Natural killer cell treated with Interleukin-12 subunit alpha and Interleukin-12 subunit beta and Interleukin-15 and Interleukin-18, amount 100 ng/mL, for 72 hours (primary cell): ENCODE data around the gene LBHD2. TPM values are rescaled to one million over a fixed set of nuclear protein-coding genes. Genes with fewer than 3 reads are reported as not detected.

ENCODE experiments used
- ATAC-seq, 2 donors: fragments of 150-1000 bp; cut with Tn5 transposase in 1 of 2; sonication (Bioruptor Pico), chemical (Tn5 transposase) in 1 of 2; 2 replicates each; pipeline ENCODE4 v1.10.0; 2021
- DNase-seq: peaks from one replicate; pipeline ENCODE4 v3.0.0; 2022; ENCODE audit warnings: low spot score
- H3K27ac Mint-ChIP-seq, 2 donors: 1 replicate in 1 of 2; 2 replicates in 1 of 2; pipeline ENCODE4 v1.8.0; 2022; ENCODE audit warnings: mixed read lengths in 2 of 2, mild to moderate bottlenecking in 1 of 2, moderate library complexity in 1 of 2
- H3K27me3 Mint-ChIP-seq, 2 donors: 1 replicate in 1 of 2; 2 replicates in 1 of 2; pipeline ENCODE4 v1.8.0; 2022; ENCODE audit warnings: mixed read lengths in 2 of 2
- H3K36me3 Mint-ChIP-seq: one replicate; pipeline ENCODE4 v1.8.0; 2022; ENCODE audit warnings: mixed read lengths
- H3K4me1 Mint-ChIP-seq, 2 donors: 1 replicate in 1 of 2; 2 replicates in 1 of 2; pipeline ENCODE4 v1.8.0; 2022; ENCODE audit warnings: low read depth in 2 of 2, mixed read lengths in 2 of 2, mild to moderate bottlenecking in 1 of 2
- H3K4me3 Mint-ChIP-seq: one replicate; pipeline ENCODE4 v1.8.0; 2022; ENCODE audit warnings: mixed read lengths
- H3K9me3 Mint-ChIP-seq: 2 replicates; pipeline ENCODE4 v1.8.0; 2022; ENCODE audit warnings: mixed read lengths
- total RNA-seq, 2 donors: library from RNA; stranded (reverse); gene quantifications; one replicate each; pipeline ENCODE4 v1.2.3, GENCODE V29; 2022

LBHD2 gene
- total RNA-seq, 2 donors from 2014 or later, result not detected

DNA sequence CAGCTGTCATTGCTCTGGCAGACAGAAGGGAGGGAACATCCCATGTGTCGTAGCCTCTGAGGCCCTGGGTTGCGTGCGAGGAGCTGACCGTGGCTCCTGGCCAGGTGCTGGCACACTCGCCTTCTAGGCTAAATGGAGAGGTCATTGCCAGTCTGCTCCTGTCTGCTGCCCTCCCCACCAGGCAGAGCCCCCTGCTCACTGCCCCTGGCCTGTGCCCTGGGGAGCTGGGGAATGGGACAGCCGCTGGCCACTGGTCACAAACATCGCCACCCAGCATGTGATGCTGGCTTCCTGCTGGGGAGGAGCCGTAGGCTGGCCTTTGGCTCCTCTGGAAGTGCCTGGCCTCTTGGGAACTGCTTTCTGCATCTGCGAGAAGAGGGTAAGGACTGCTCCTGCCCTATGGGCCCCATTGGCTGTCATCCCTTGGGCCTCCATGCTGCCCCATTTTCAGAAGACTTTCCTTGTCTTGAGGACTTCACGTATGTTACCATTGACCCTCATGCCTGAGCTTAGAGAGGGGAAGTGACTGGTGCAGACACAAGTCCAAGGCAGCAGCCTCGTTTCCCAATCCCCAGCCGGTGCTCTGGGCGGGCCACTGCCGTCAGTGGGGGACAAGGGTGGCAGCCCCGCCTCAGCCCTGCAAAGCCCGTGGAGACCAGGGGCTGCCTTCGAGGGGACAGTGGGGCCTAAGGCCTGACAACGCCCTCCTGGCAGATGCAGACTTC, 37.3 kb downstream of the LBHD2 start:
- H3K9me3 Mint-ChIP-seq, result no peaks in the 10 kb centered on the region
- ATAC-seq, result no peak
- peaks cover 0 to 8% of the 10 kb centered on the region in 2 donors for H3K4me1 Mint-ChIP-seq
- no peak overlapping the region for H3K4me3 Mint-ChIP-seq
- no peak for DNase-seq
- H3K27ac Mint-ChIP-seq, result no peak overlapping the region
- H3K27me3 Mint-ChIP-seq, result peaks cover 18 to 19% of the 10 kb centered on the region in 2 donors
- no peaks in the 10 kb centered on the region for H3K36me3 Mint-ChIP-seq

- H3K27me3 Mint-ChIP-seq, result peaks cover 18 to 20% of the 10 kb centered on the region in 2 donors
- ATAC-seq, result peak in 1 of 2 donors; percentile 4
- H3K4me3 Mint-ChIP-seq, result no peak overlapping the region
- no peaks in the 10 kb centered on the region for H3K36me3 Mint-ChIP-seq
- H3K9me3 Mint-ChIP-seq, result no peaks in the 10 kb centered on the region
- no peak overlapping the region for H3K27ac Mint-ChIP-seq
- peaks cover 0 to 9% of the 10 kb centered on the region in 2 donors for H3K4me1 Mint-ChIP-seq
- DNase-seq, result no peak
Measured at GRCh38 chr14:103121846-103122584, 38.0 kb downstream of the LBHD2 start.

GRCh38 chr14:103122585-103122946, 38.6 kb downstream of the LBHD2 start:
- peaks cover 18 to 20% of the 10 kb centered on the region in 2 donors for H3K27me3 Mint-ChIP-seq
- H3K36me3 Mint-ChIP-seq, result no peaks in the 10 kb centered on the region
- no peak overlapping the region for H3K27ac Mint-ChIP-seq
- H3K4me3 Mint-ChIP-seq, result no peak overlapping the region
- ATAC-seq (no peak), DNase-seq (no peak)
- no peaks in the 10 kb centered on the region for H3K9me3 Mint-ChIP-seq
- H3K4me1 Mint-ChIP-seq, result peaks cover 0 to 9% of the 10 kb centered on the region in 2 donors

DNA sequence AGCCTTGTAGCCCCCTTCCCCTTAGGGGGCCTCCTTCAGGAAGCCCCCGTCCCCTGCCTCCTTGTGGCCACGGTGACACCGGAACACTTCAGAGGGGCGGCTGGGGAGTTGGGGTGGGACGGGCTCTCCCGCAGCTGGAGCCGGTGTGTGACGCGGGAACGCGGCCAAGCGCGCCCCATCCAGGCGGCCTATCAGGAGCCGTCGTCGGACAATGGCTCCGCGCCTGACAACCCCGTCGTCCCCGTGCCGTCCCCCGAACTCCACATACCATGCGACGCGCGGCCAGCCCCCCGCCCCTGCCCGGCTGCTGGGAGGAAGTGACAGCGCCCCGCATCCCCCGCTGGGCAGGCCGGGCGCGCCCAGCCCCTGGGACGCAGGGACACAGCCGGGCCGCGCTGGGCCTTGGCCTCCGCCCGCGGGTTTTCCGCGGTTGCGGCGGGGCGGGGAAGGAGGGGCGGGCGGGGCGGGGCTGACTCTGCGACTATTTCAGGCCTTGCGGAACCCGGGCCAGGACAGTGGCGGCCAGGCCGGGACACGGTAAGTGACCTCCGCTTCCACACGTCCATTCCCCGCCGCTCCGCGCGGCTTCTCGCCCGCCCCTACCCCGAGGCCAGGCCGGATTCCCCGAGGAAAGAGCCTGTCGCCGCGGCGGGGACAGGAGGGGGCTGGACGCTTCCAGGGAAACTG, 39.1 kb downstream of the LBHD2 start, which contains the start of gene TNFAIP2:
TNFAIP2 (plus strand) TSS at position 515 of the 687 bp plus-strand sequence. CDS start 2,997 bp downstream, outside the sequence.
- Mint-ChIP-seq H3K27me3 (peaks cover 18 to 20% of the 10 kb centered on the region in 2 donors), H3K9me3 (no peaks in the 10 kb centered on the region), H3K36me3 (no peaks in the 10 kb centered on the region), H3K4me1 (peaks cover 0 to 9% of the 10 kb centered on the region in 2 donors), H3K4me3 (peak within 1 kb of the TSS; percentile 18), H3K27ac (no peak within 1 kb of the TSS)
- no peak for DNase-seq
- peak; percentile 49 to 74 for ATAC-seq

- Mint-ChIP-seq H3K9me3 (no peaks in the 10 kb centered on the region), H3K27me3 (peaks cover 18% of the 10 kb centered on the region in 2 donors), H3K36me3 (no peaks in the 10 kb centered on the region), H3K4me3 (peak overlapping the region; percentile 18), H3K27ac (no peak overlapping the region), H3K4me1 (peaks cover 0 to 9% of the 10 kb centered on the region in 2 donors)
- ATAC-seq, result peak; percentile 14 to 49
- DNase-seq, result no peak
Measured at GRCh38 chr14:103123634-103124500, 39.9 kb downstream of the LBHD2 start.

- Mint-ChIP-seq H3K4me3 (peak overlapping the region; percentile 18), H3K27ac (no peak overlapping the region)
- ATAC-seq, result no peak
Measured at GRCh38 chr14:103124501-103125001, 40.5 kb downstream of the LBHD2 start.

GRCh38 chr14:103125098-103126070, 41.4 kb downstream of the LBHD2 start:
- Mint-ChIP-seq H3K9me3 (no peaks in the 10 kb centered on the region), H3K27ac (no peak overlapping the region), H3K27me3 (peaks cover 11 to 14% of the 10 kb centered on the region in 2 donors), H3K4me3 (no peak overlapping the region), H3K4me1 (peaks cover 0 to 9% of the 10 kb centered on the region in 2 donors), H3K36me3 (no peaks in the 10 kb centered on the region)
- no peak for ATAC-seq
- no peak for DNase-seq

More at GRCh38 chr14:103124501-103125001, 40.5 kb downstream of the LBHD2 start:
- Mint-ChIP-seq H3K4me1 (peaks cover 0 to 9% of the 10 kb centered on the region in 2 donors), H3K27me3 (peaks cover 18 to 19% of the 10 kb centered on the region in 2 donors), H3K36me3 (no peaks in the 10 kb centered on the region), H3K9me3 (no peaks in the 10 kb centered on the region)
- DNase-seq, result no peak

GRCh38 chr14:103126088-103126872, 42.3 kb downstream of the LBHD2 start:
- no peak overlapping the region for H3K27ac Mint-ChIP-seq

GRCh38 chr14:103126873-103127304, 42.9 kb downstream of the LBHD2 start:
- Mint-ChIP-seq H3K27me3 (peaks cover 5 to 8% of the 10 kb centered on the region in 2 donors), H3K4me3 (no peak overlapping the region), H3K27ac (no peak overlapping the region), H3K9me3 (no peaks in the 10 kb centered on the region), H3K4me1 (peaks cover 0 to 9% of the 10 kb centered on the region in 2 donors), H3K36me3 (no peaks in the 10 kb centered on the region)
- no peak for DNase-seq
- no peak for ATAC-seq

More at GRCh38 chr14:103126088-103126872, 42.3 kb downstream of the LBHD2 start:
- no peaks in the 10 kb centered on the region for H3K9me3 Mint-ChIP-seq
- peaks cover 5 to 10% of the 10 kb centered on the region in 2 donors for H3K27me3 Mint-ChIP-seq
- no peak overlapping the region for H3K4me3 Mint-ChIP-seq
- H3K36me3 Mint-ChIP-seq, result no peaks in the 10 kb centered on the region
- no peak for DNase-seq
- peaks cover 0 to 9% of the 10 kb centered on the region in 2 donors for H3K4me1 Mint-ChIP-seq
- no peak for ATAC-seq

DNA sequence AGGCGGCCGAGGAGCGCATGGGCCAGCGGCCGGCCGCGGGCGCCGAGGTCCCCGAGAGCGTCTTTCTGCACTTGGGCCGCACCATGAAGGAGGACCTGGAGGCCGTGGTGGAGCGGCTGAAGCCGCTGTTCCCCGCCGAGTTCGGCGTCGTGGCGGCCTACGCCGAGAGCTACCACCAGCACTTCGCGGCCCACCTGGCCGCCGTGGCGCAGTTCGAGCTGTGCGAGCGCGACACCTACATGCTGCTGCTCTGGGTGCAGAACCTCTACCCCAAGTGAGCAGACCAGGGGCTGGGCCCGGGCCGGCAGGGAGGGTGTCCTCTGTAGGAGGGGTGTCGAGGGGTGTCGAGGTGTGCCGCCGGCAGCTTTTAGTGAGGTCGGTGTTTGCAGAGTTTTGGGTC, 43.3 kb downstream of the LBHD2 start:
- Mint-ChIP-seq H3K27ac (no peak overlapping the region), H3K4me3 (no peak overlapping the region), H3K27me3 (peaks cover 5 to 8% of the 10 kb centered on the region in 2 donors), H3K36me3 (no peaks in the 10 kb centered on the region), H3K4me1 (peaks cover 0 to 6% of the 10 kb centered on the region in 2 donors), H3K9me3 (no peaks in the 10 kb centered on the region)
- ATAC-seq (no peak), DNase-seq (no peak)

DNA sequence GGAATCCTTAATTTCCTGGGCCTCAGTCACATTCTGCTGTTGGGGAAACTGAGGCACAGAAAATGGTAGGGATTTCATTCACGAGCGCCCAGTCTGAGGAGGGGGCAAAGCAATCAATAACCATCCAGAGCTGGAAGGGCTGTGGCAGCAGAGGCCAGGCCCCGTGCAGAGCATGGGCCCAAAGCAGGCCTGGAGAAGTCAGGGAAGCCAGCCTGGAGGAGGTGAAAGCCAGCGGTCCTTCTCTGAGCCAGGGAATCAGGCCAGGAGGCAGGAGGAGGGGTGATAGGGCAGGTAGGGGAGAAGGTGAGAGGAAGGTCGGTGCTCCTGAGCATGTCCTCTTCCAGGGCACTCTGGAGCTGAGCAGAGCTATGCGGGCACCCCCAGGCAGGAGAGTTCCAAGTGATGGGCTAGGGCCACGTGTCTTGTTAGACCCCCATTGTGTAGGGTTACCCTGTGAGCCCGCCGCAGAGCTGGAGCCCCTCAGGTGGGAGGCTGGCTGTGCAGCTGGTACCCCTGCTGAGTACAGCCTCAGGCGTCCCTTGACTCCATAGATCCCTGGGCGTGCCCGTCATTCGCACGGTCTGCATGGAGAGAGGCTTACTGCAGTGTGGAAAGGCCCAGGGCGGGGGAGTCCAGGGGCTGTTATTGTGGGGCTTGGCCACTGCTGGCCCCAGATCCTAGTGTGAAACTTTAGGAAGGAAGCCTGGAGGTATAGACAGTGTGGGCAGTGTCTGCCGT, 44.0 kb downstream of the LBHD2 start:
- Mint-ChIP-seq H3K36me3 (no peaks in the 10 kb centered on the region), H3K27me3 (peaks cover 5 to 8% of the 10 kb centered on the region in 2 donors), H3K9me3 (no peaks in the 10 kb centered on the region), H3K4me3 (no peak overlapping the region), H3K4me1 (peaks cover 0 to 6% of the 10 kb centered on the region in 2 donors), H3K27ac (no peak overlapping the region)
- DNase-seq, result no peak
- no peak for ATAC-seq
